GM20000 (cell line): ENCODE measurements around the gene PAK4.

ENCODE experiments used
- DNase-seq: peaks from one replicate; pipeline ENCODE4 v3.0.0; 2012; ENCODE audit warnings: low spot score
- CTCF ChIP-seq: IDR thresholded peaks from 2 replicates; pipeline ENCODE4 v1.5.1; 2012; ENCODE audit warnings: mild to moderate bottlenecking, control low read depth; ENCODE audit errors: extremely low read depth, missing control alignments

Gene PAK4

DNA sequence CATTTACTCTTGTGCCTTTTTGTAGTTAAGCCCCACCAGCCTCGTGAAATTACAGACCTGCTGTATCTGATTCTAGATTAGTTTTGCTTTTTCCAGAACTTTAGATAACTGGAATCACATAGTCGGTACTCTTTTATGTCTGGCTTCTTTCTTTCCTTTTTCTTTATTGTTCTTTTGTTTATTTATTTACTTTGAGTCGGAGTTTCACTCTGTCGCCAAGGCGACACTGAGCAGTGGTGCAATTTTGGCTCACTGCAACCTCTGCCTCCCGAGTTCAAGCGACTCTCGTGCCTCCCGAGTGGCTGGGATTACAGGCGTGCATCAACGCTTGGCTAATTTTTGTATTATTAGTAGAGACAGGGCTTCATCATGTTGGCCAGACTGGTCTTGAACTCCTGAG lies 65.2 kb downstream of the PAK4 start:
- no peak for TF ChIP-seq CTCF

GRCh38 chr19:39192846-39193245 lies 67.3 kb downstream of the PAK4 start:
- TF ChIP-seq CTCF: no peak
- no peak for DNase-seq

More for the DNA sequence above, 65.2 kb downstream of the PAK4 start:
- DNase-seq: no peak

DNA sequence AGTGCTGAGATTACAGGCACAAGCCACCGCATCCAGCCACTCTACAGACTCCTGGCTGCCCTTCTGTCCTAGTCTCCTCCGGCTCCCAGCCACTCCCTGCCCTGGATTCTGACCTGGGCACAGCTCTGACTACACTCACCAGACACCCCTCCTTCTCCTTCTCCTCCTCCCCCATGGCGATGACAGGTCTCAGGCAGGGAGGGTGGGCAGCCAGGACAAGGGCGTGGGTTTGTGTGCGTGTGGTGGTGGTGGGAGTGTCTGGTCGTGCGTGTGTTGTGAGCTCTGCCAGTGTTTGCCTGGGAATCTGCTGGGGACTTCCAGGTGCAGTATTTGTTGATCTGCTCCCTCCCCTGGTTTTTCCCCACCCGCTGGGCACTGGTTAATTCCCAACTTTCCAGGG lies 68.2 kb downstream of the PAK4 start:
- no peak for TF ChIP-seq CTCF
- no peak for DNase-seq

GRCh38 chr19:39194832-39195542 lies 69.4 kb downstream of the PAK4 start:
- TF ChIP-seq CTCF: no peak
- no peak for DNase-seq

- DNase-seq: no peak
- no peak for TF ChIP-seq CTCF
Measured at GRCh38 chr19:39195755-39196154, 70.2 kb downstream of the PAK4 start.

GRCh38 chr19:39196320-39196719 lies 70.7 kb downstream of the PAK4 start:
- DNase-seq: no peak
- no peak for TF ChIP-seq CTCF

- no peak for DNase-seq
- TF ChIP-seq CTCF: no peak
Measured at GRCh38 chr19:39196860-39197562, 71.4 kb downstream of the PAK4 start, which contains the start of gene NCCRP1. NCCRP1 (plus strand) TSS chr19:39196964; CDS start chr19:39196983, 19 bp downstream.
